Fibroblast of lung (primary cell): ENCODE measurements around the gene COL15A1.

Experiments
- EZH2 ChIP-seq: IDR thresholded peaks from 2 replicates; pipeline ENCODE4 v1.5.1; 2012; ENCODE audit warnings: low read length, control low read depth, mild to moderate bottlenecking; ENCODE audit errors: missing control alignments
- TF ChIP-seq, protein P1 (sequence below), 2 donors: IDR thresholded peaks in 1 of 2; conservative IDR thresholded peaks in 1 of 2; 1 replicate in 1 of 2; 2 replicates in 1 of 2; pipeline ENCODE4 v1.5.1; 2011 to 2012; ENCODE audit warnings: low read length in 2 of 2, control low read depth in 1 of 2, inconsistent platforms in 1 of 2, low read depth in 1 of 2, mild to moderate bottlenecking in 1 of 2

DNA sequence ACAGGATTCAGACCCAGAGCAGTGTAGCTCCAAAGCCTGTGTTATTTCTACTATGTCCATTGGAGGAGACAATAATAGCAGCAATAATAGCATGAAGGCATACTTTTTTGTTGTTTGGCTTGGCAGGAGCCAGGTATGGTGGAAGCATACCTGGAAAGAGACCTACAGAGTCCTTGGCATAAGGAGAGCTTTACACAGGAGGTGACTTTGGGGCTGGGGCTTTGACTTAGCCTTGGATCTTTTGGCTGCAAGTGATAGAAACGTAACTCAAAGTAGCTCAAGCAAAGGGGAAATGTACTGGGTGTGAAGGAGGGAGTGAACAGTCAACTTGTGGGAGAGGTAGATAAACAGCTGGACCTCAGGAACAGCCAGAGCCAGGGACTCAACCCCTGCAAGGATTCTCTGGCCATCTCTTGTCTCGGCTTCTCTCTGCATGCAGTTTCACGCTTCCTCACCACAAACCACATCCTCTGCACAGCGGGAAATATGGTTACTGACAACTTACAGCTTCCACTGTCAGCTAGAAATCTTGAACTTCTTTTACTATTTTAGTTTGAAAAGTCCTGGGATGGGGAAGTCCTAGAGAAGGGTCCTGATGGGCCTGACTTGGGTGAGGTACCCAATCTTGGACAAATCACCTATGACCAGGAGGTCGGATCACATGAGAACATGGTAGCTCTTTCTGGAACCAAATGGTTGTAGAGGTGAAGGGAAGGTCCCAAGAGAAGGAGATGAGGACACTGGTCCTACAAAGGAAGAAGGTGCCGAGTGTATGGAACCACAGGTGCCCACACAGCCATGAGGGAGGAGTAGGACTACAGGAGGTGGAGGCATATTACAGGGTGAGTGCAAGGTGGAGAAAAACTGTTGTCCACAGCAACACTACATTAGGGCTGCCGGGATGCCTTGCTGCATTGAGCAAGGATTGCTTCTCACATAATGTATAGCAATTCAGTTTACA lies 114.2 kb downstream of the COL15A1 start:
- no peak for TF ChIP-seq EZH2
- TF ChIP-seq, protein P1, sequence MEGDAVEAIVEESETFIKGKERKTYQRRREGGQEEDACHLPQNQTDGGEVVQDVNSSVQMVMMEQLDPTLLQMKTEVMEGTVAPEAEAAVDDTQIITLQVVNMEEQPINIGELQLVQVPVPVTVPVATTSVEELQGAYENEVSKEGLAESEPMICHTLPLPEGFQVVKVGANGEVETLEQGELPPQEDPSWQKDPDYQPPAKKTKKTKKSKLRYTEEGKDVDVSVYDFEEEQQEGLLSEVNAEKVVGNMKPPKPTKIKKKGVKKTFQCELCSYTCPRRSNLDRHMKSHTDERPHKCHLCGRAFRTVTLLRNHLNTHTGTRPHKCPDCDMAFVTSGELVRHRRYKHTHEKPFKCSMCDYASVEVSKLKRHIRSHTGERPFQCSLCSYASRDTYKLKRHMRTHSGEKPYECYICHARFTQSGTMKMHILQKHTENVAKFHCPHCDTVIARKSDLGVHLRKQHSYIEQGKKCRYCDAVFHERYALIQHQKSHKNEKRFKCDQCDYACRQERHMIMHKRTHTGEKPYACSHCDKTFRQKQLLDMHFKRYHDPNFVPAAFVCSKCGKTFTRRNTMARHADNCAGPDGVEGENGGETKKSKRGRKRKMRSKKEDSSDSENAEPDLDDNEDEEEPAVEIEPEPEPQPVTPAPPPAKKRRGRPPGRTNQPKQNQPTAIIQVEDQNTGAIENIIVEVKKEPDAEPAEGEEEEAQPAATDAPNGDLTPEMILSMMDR (conservative IDR thresholded peaks at IDR 0.05 in 1 of 2, IDR thresholded peaks at IDR 0.05 in 1 of 2; ENCODE audit: low read depth in 1 of 2, low read length in 2 of 2) = no peak
